Esophagus muscularis mucosa (tissue), 3 donors: Measurements from ENCODE around the gene SNAP29.

Experiments used
- POLR2A ChIP-seq: fragments of 450-650 bp; IDR thresholded peaks from one replicate; pipeline ENCODE4 v1.6.1; 2017; ENCODE audit warnings: antibody characterized with exemption, moderate library complexity, mild to moderate bottlenecking, low read depth
- POLR2AphosphoS5 ChIP-seq, 2 donors: sonication (generic); formaldehyde crosslinking; IDR thresholded peaks; one replicate each; pipeline ENCODE4 v1.6.1; 2017; ENCODE audit warnings: antibody characterized with exemption in 2 of 2
- TF ChIP-seq, protein P1 (sequence below), 3 experiments: fragments of 200-600 bp in 2 of 3; fragments of 450-650 bp in 1 of 3; sonication (generic) in 2 of 3; IDR thresholded peaks; one replicate each; pipeline ENCODE4 v1.5.1; 2017 to 2019; ENCODE audit warnings: antibody characterized with exemption in 3 of 3, mild to moderate bottlenecking in 2 of 3, moderate library complexity in 1 of 3

DNA sequence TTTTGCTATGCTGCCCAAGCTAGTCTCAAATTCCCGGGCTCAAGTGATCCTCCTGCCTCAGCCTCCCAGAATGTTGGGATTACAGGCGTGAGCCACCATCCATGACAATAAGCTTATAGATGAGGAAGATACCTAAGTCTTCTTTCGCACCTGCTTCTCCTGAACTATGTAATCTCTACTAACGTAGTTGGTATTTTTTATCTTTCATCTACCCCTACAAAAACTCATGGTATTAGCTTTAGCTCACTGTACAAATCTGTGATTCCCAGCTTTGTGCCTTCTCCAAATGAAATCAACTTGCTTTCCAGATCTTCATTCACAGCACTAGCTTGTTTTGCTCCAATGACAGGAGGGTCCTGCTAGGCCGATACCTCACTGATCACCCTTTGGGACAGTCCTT, 36.6 kb upstream of the SNAP29 start:
- TF ChIP-seq, protein P1, sequence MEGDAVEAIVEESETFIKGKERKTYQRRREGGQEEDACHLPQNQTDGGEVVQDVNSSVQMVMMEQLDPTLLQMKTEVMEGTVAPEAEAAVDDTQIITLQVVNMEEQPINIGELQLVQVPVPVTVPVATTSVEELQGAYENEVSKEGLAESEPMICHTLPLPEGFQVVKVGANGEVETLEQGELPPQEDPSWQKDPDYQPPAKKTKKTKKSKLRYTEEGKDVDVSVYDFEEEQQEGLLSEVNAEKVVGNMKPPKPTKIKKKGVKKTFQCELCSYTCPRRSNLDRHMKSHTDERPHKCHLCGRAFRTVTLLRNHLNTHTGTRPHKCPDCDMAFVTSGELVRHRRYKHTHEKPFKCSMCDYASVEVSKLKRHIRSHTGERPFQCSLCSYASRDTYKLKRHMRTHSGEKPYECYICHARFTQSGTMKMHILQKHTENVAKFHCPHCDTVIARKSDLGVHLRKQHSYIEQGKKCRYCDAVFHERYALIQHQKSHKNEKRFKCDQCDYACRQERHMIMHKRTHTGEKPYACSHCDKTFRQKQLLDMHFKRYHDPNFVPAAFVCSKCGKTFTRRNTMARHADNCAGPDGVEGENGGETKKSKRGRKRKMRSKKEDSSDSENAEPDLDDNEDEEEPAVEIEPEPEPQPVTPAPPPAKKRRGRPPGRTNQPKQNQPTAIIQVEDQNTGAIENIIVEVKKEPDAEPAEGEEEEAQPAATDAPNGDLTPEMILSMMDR (IDR thresholded peaks at IDR 0.05) = no peak
- no peak for TF ChIP-seq POLR2A
- no peak for TF ChIP-seq POLR2AphosphoS5 (IDR thresholded peaks at IDR 0.05)
